SK-MEL-5 (cell line): ENCODE results near the gene SEMA7A. TPM values are rescaled to one million over a fixed set of nuclear protein-coding genes. Genes with fewer than 3 reads are reported as not detected.

Source experiments
- small RNA-seq, 2 experiments: library from RNA; depleted of rRNA; stranded (forward); fragments of <200 nt; gene quantifications; one replicate each; pipeline ENCODE3, GENCODE V24; 2014
- total RNA-seq: library from RNA; depleted of rRNA; stranded (reverse); fragments of >200 nt; shearing (Covaris generic); gene quantifications from 2 replicates; pipeline ENCODE4 v1.2.3, GENCODE V29; 2014; rRNA removed

Gene SEMA7A
- total RNA-seq, 1 experiment from 2014 or later: 15.5 TPM

Small RNA genes lying within 50 kb of the gene (small RNA-seq; reads per million reads assigned to genes)
- gene MIR6881: 0 reads per million in 2 experiments

Other genes starting within 250 kb of the SEMA7A start
- gene STRA6, start 231.2 kb downstream of the SEMA7A start, total RNA-seq: not detected in 2 replicates
- not detected in 2 replicates for gene CCDC33, start 197.6 kb downstream of the SEMA7A start, total RNA-seq
- gene CYP11A1, start 66.3 kb downstream of the SEMA7A start, total RNA-seq: not detected in 2 replicates
- gene UBL7, start 27.2 kb upstream of the SEMA7A start, total RNA-seq: 87.2 and 88.9 TPM in 2 replicates
- gene ARID3B, start 107.3 kb upstream of the SEMA7A start, total RNA-seq: 3.4 and 3.7 TPM in 2 replicates
- 44.4 and 53.2 TPM in 2 replicates for gene CLK3, start 181.9 kb upstream of the SEMA7A start, total RNA-seq